ENCODE results near the gene UNC5B.

UNC5B gene

GRCh38 chr10:71177651-71178199 is 34.6 kb upstream of the UNC5B start:
- Histone ChIP-seq H3K9me3 (ENCODE audit: insufficient read depth, low read length, severe bottlenecking) (no peaks in the 10 kb centered on the region), H2AFZ (ENCODE audit: low read depth, low read length) (no peak overlapping the region), H3K27ac (ENCODE audit: low read length) (no peak overlapping the region), H3K9ac (ENCODE audit: low read depth, low read length) (no peak overlapping the region), H3K79me2 (ENCODE audit: insufficient read depth, low read length) (no peaks in the 10 kb centered on the region), H3K27me3 (ENCODE audit: insufficient read depth, low read length, poor library complexity) (peaks cover 14% of the 10 kb centered on the region), H4K20me1 (ENCODE audit: insufficient read depth, low read length) (no peaks in the 10 kb centered on the region), H3K4me3 (ENCODE audit: low read depth in 1 of 2, low read length in 2 of 2) (no peak overlapping the region), H3K36me3 (ENCODE audit: insufficient read depth, low read length) (no peaks in the 10 kb centered on the region), H3K4me1 (ENCODE audit: insufficient read depth, low read length) (no peaks in the 10 kb centered on the region), H3K4me2 (ENCODE audit: insufficient read depth, low read length) (no peak overlapping the region)
- TF ChIP-seq EZH2 (IDR thresholded peaks at IDR 0.05; ENCODE audit: borderline replicate concordance, low read depth, low read length, severe bottlenecking): no peak
- no peak for TF ChIP-seq CTCF (IDR thresholded peaks at IDR 0.05; ENCODE audit: borderline replicate concordance, extremely low read depth, low read length, poor library complexity, severe bottlenecking)
- no peak for DNase-seq
- ATAC-seq (ENCODE audit: insufficient read depth, low read depth): no peak

GRCh38 chr10:71178880-71179279 is 33.5 kb upstream of the UNC5B start:
- DNase-seq: no peak
- Histone ChIP-seq H3K9me3 (ENCODE audit: insufficient read depth, low read length, severe bottlenecking) (no peaks in the 10 kb centered on the region), H3K27me3 (ENCODE audit: insufficient read depth, low read length, poor library complexity) (peaks cover 14% of the 10 kb centered on the region), H3K36me3 (ENCODE audit: insufficient read depth, low read length) (no peaks in the 10 kb centered on the region), H2AFZ (ENCODE audit: low read depth, low read length) (no peak overlapping the region), H3K4me3 (ENCODE audit: low read depth in 1 of 2, low read length in 2 of 2) (no peak overlapping the region), H4K20me1 (ENCODE audit: insufficient read depth, low read length) (no peaks in the 10 kb centered on the region), H3K4me2 (ENCODE audit: insufficient read depth, low read length) (no peak overlapping the region), H3K79me2 (ENCODE audit: insufficient read depth, low read length) (no peaks in the 10 kb centered on the region), H3K4me1 (ENCODE audit: insufficient read depth, low read length) (no peaks in the 10 kb centered on the region), H3K9ac (ENCODE audit: low read depth, low read length) (no peak overlapping the region), H3K27ac (ENCODE audit: low read length) (no peak overlapping the region)
- ATAC-seq (ENCODE audit: insufficient read depth, low read depth): no peak
- TF ChIP-seq CTCF (IDR thresholded peaks at IDR 0.05; ENCODE audit: borderline replicate concordance, extremely low read depth, low read length, poor library complexity, severe bottlenecking) (no peak), EZH2 (IDR thresholded peaks at IDR 0.05; ENCODE audit: borderline replicate concordance, low read depth, low read length, severe bottlenecking) (no peak)

- Histone ChIP-seq H3K79me2 (ENCODE audit: insufficient read depth, low read length) (no peaks in the 10 kb centered on the region), H3K27ac (ENCODE audit: low read length) (no peak overlapping the region), H3K9me3 (ENCODE audit: insufficient read depth, low read length, severe bottlenecking) (no peaks in the 10 kb centered on the region), H3K4me2 (ENCODE audit: insufficient read depth, low read length) (no peak overlapping the region), H3K4me3 (ENCODE audit: low read depth in 1 of 2, low read length in 2 of 2) (no peak overlapping the region), H3K36me3 (ENCODE audit: insufficient read depth, low read length) (no peaks in the 10 kb centered on the region), H3K4me1 (ENCODE audit: insufficient read depth, low read length) (no peaks in the 10 kb centered on the region), H3K27me3 (ENCODE audit: insufficient read depth, low read length, poor library complexity) (peaks cover 14% of the 10 kb centered on the region), H3K9ac (ENCODE audit: low read depth, low read length) (no peak overlapping the region), H2AFZ (ENCODE audit: low read depth, low read length) (no peak overlapping the region), H4K20me1 (ENCODE audit: insufficient read depth, low read length) (no peaks in the 10 kb centered on the region)
- no peak for ATAC-seq (ENCODE audit: insufficient read depth, low read depth)
- DNase-seq: no peak
- no peak for TF ChIP-seq EZH2 (IDR thresholded peaks at IDR 0.05; ENCODE audit: borderline replicate concordance, low read depth, low read length, severe bottlenecking)
- no peak for TF ChIP-seq CTCF (IDR thresholded peaks at IDR 0.05; ENCODE audit: borderline replicate concordance, extremely low read depth, low read length, poor library complexity, severe bottlenecking)
These were observed 33.0 kb upstream of the UNC5B start for GRCh38 chr10:71179382-71179781.

- Histone ChIP-seq H3K27me3 (ENCODE audit: insufficient read depth, low read length, poor library complexity) (peaks cover 11% of the 10 kb centered on the region), H3K4me2 (ENCODE audit: insufficient read depth, low read length) (no peak overlapping the region), H2AFZ (ENCODE audit: low read depth, low read length) (no peak overlapping the region), H3K4me3 (ENCODE audit: low read depth in 1 of 2, low read length in 2 of 2) (no peak overlapping the region), H3K9me3 (ENCODE audit: insufficient read depth, low read length, severe bottlenecking) (no peaks in the 10 kb centered on the region), H3K79me2 (ENCODE audit: insufficient read depth, low read length) (no peaks in the 10 kb centered on the region), H4K20me1 (ENCODE audit: insufficient read depth, low read length) (no peaks in the 10 kb centered on the region), H3K27ac (ENCODE audit: low read length) (no peak overlapping the region), H3K4me1 (ENCODE audit: insufficient read depth, low read length) (no peaks in the 10 kb centered on the region), H3K9ac (ENCODE audit: low read depth, low read length) (no peak overlapping the region), H3K36me3 (ENCODE audit: insufficient read depth, low read length) (no peaks in the 10 kb centered on the region)
- no peak for TF ChIP-seq CTCF (IDR thresholded peaks at IDR 0.05; ENCODE audit: borderline replicate concordance, extremely low read depth, low read length, poor library complexity, severe bottlenecking)
- TF ChIP-seq EZH2 (IDR thresholded peaks at IDR 0.05; ENCODE audit: borderline replicate concordance, low read depth, low read length, severe bottlenecking): no peak
- DNase-seq: no peak
- no peak for ATAC-seq (ENCODE audit: insufficient read depth, low read depth)
These were observed 27.9 kb upstream of the UNC5B start for GRCh38 chr10:71184421-71184820.
